GM12874 (cell line): ENCODE data around the gene PRLH.

Source experiments
- TF ChIP-seq, protein P1 (sequence below): IDR thresholded peaks from 2 replicates; pipeline ENCODE4 v1.5.1; 2011; ENCODE audit warnings: low read depth, mild to moderate bottlenecking, control low read depth, low read length, moderate library complexity; ENCODE audit not compliant: insufficient read depth

The PRLH gene

DNA sequence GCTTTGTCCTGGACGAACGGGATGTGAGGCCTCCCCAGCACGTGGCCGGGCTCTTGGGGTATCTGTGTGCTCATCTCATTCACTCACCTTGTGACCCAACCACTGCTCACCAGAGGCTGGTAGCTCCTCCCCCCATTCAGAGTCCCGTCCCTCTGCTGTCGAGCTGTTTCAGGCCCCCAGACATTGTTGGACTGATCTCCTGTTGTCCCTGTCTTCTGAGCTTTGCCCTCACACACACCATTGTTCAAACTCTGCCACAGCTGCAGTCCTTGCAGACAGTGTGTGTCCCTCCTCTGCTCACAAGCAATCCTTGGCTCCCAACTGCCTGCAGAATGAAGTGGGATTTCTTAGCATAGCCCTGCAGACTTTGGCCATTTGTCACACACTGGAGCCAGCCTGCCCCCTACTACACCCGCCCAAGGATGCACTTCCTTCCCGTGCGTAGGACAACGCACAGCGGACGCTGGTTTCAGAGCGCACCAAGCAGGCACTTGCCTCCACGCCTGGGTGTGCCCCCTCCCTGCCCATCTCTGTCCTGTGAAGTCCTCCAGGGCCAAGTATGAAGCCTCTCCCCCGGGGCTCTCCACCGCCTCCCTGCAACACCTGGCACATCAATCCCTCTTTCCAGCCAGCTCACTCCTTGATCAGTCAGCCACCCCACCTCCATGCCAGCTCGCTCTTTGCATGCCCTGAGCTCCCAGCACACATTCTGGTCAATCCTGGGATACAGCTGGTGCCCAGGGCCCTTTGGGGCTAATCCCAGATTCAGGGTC, 16.5 kb upstream of the PRLH start:
- TF ChIP-seq, protein P1, sequence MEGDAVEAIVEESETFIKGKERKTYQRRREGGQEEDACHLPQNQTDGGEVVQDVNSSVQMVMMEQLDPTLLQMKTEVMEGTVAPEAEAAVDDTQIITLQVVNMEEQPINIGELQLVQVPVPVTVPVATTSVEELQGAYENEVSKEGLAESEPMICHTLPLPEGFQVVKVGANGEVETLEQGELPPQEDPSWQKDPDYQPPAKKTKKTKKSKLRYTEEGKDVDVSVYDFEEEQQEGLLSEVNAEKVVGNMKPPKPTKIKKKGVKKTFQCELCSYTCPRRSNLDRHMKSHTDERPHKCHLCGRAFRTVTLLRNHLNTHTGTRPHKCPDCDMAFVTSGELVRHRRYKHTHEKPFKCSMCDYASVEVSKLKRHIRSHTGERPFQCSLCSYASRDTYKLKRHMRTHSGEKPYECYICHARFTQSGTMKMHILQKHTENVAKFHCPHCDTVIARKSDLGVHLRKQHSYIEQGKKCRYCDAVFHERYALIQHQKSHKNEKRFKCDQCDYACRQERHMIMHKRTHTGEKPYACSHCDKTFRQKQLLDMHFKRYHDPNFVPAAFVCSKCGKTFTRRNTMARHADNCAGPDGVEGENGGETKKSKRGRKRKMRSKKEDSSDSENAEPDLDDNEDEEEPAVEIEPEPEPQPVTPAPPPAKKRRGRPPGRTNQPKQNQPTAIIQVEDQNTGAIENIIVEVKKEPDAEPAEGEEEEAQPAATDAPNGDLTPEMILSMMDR: no peak

DNA sequence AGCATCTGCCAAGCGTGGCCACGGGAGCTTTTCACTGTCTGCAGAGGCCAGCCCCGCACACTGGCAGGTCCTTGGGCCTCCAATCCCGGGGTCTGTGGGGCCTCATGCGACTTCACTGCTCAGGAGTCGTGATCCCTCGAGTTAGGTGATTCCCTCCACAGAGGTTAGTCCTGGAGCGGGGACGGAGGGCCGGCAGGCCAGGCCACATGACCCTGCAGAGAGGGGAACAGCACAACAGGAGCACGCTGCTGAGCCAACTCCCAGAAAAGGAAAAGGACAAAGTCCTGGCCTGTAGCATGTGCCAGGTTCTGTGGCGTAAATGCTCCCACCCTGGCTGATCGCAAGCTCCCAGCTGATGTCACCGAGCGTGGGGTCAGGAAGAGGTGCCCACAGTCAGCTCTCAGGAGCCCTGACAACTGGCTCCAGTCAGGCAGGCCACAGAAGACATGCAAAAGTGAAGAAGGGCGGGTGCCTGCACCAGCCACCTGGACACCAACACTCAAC, 15.3 kb upstream of the PRLH start:
- TF ChIP-seq, protein P1: no peak

DNA sequence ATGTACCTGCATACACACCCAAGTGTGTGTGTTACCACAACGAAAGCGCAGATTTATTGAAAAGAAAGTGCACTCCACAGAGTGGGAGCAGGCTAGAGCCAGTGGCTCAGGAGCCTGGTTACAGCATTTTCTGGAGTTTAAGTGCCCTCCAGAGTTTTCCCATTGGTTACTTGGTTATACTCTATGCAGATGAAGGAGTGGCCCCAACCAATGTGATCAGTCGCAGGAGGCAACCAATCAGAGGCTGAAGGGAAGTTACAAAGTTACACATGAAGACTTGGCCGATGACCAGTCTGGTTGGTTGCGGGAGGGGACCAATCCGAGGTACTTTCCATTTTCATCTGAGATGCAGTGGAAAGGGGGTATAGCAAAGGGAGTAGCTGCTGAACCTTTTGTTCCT, 13.5 kb upstream of the PRLH start:
- TF ChIP-seq, protein P1: no peak

DNA sequence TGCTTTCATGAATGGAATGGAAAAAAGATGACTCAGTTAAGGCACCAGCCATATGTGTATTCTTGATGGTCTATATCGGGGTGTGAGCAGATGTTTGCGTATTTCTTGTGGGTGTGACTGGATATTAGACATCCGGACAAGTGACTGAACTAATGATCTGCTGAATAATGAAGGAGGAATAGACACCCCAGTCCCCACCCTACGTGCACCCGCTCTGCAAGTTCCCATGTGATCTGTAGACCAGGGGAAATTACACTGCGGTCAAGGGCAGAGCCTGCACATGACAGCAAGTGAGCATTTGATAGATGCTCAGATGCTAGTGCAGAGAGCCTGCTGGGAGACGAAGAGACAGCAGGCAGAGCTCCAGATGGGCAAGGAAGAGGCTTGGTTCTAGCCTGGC, 12.4 kb upstream of the PRLH start:
- TF ChIP-seq, protein P1: no peak

DNA sequence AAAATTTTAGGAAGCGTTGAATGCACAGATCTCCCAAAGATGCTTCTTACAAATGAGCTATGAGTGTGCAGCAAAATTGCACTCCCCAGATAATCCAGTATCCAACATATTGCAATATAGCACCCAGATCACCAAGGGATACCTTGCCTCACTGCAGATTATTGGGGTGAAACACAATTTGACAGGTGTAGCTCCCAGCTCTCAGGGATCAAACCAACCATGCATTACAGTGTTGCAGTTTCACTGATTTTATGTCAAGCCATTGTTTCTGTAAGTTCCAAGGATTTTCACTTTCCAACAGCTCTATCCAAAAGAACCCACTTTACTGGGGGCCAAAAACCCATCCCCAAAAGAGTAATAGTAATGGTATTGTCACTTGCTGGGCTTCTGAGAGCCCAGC, 10.8 kb upstream of the PRLH start:
- TF ChIP-seq, protein P1: no peak

DNA sequence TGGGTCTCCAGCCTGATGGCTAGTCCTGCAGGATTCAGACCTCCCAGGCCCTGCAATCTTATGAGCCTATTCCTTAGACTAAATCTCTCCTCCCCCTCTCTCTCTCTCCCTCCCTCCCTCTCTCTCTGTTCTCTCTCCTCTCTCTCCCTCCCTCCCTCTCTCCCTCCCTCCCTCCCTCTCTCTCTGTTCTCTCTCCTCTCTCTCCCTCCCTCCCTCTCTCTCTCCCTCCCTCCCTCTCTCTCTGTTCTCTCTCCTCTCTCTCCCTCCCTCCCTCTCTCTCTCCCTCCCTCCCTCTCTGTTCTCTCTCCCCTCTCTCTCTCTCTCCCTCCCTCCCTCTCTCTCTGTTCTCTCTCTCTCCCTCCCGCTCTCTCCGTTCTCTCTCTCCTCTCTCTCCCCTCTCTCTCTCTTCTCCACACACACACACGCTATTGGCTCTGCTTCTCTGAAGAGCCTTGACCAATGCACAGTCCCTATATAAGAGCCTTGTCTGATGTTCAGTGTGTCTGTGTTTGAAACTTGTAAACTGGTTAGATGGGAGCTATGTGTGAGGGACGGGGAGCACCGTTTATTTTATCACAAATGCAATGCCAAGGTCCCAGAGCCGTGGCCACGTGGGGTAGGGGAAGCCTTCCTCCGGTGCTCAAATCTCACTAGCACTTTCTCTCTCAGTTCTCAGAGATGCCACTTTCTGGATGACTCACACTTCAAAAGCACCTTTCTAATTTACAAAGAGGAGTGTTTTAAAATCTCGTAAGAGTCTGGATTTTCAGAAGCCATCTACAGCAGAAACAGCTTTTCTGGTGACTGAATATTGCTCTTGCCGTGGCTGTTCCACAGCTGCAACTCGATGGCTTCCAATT, 9.4 kb upstream of the PRLH start:
- TF ChIP-seq, protein P1: no peak

DNA sequence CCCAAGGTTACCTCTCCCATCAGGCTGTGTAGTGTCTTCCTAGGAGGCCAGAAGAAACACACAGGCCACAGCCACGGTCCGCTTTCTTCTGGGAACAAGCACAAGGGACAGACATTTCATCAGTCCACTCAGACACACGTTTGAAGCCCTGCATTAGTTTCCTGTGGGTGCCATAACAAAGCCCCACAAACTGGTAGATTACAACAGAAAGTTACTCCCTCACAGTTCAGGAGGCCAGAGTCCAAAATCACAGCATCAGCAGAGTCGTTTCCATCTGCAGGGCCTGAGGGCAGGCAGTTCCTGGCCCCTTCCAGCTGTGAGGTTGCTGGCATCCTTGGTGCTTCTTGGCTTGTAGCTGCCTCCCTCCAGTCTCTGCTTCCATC, 8.8 kb upstream of the PRLH start:
- TF ChIP-seq, protein P1: no peak
